Measurements from ENCODE around the gene ERP27. TPM values are rescaled to one million over a fixed set of nuclear protein-coding genes. Genes with fewer than 3 reads are reported as not detected.

ERP27 gene
- total and polyA plus RNA-seq, 2 of the 8 experiments (the other 6 are each of a cell fraction or from before 2014, with no cell fraction given): not detected

- no peaks in the 10 kb centered on the region for H3K23me2 ChIP-seq (ENCODE audit: low read depth, low read length)
- no peak overlapping the region for H3K27ac ChIP-seq (ENCODE audit: low read depth, low read length)
- H2BK5ac ChIP-seq (ENCODE audit: low read depth, low read length): no peak overlapping the region
- H3K9me3 ChIP-seq (ENCODE audit: insufficient read depth in 2 of 2, low read depth in 1 of 2, low read length in 1 of 2): no peaks in the 10 kb centered on the region
- no peaks in the 10 kb centered on the region for H3K79me1 ChIP-seq (ENCODE audit: low read depth, low read length)
- no peak overlapping the region for H4K8ac ChIP-seq (ENCODE audit: extremely low read depth, insufficient read depth, low read length)
- H2BK120ac ChIP-seq (replicated peaks; ENCODE audit: low read depth, low read length): no peak overlapping the region
- H3K23ac ChIP-seq (ENCODE audit: insufficient read length): no peak overlapping the region
- H2BK20ac ChIP-seq (ENCODE audit: low read length): no peak overlapping the region
- no peak overlapping the region for H4K5ac ChIP-seq (ENCODE audit: insufficient read length, low read depth, low read length)
- no peak for FAIRE-seq
- 83% methylated on average over 9 of the region's 9 CpGs; no CpG with 5 or more reads in 1 of the 2 experiments for WGBS, 2 experiments (ENCODE audit: extremely low coverage in 1 of 2, insufficient coverage in 1 of 2, insufficient read length in 1 of 2, insufficient replicate concordance in 2 of 2, low coverage in 1 of 2, low lambda C conversion rate in 2 of 2, missing lambda C conversion rate in 1 of 2)
- no peak overlapping the region for H3K9ac ChIP-seq (replicated peaks in 1 of 4; ENCODE audit: extremely low read depth in 1 of 4, low read depth in 3 of 4, low read length in 3 of 4)
- no peak overlapping the region for H2BK15ac ChIP-seq (ENCODE audit: low read length)
- H3K4me2 ChIP-seq (ENCODE audit: insufficient read depth in 1 of 2, low read depth in 2 of 2, low read length in 2 of 2): no peak overlapping the region
- ChIA-PET POLR2A (ENCODE audit: partially characterized antibody) (no interaction called here), CTCF (ENCODE audit: partially characterized antibody) (interaction anchor here (2.9 kb wide), 1 partner anchor 19 kb away, joined by 18 read pairs; the partner anchor contains the start of gene ERP27)
- TF ChIP-seq RXRA (IDR thresholded peaks at IDR 0.05; ENCODE audit: insufficient read depth, low read depth, low read length): no peak
- TF ChIP-seq EP300 (IDR thresholded peaks at IDR 0.05; ENCODE audit: borderline replicate concordance in 1 of 2, low read depth in 2 of 2, low read length in 2 of 2): no peak
- TF ChIP-seq NANOG (IDR thresholded peaks at IDR 0.05; ENCODE audit: insufficient read depth, low read depth, low read length, poor library complexity, severe bottlenecking): no peak
- TF ChIP-seq SAP30 (IDR thresholded peaks at IDR 0.05; ENCODE audit: insufficient read depth, insufficient replicate concordance, low read length): no peak
- no peak for TF ChIP-seq POLR2A (IDR thresholded peaks at IDR 0.05; ENCODE audit: control extremely low read depth in 1 of 2, low read depth in 2 of 2, low read length in 2 of 2)
- TF ChIP-seq SP2 (IDR thresholded peaks at IDR 0.05; ENCODE audit: low read length): no peak
- no peak for TF ChIP-seq SP1 (IDR thresholded peaks at IDR 0.05; ENCODE audit: low read depth, low read length)
- H3K4me3 ChIP-seq (ENCODE audit: extremely low read depth in 1 of 4, insufficient read depth in 2 of 4, low read depth in 3 of 4, low read length in 4 of 4): no peak overlapping the region
- no peak overlapping the region for H3K18ac ChIP-seq (ENCODE audit: extremely low read depth, low read length)
- no peak for DNase-seq (ENCODE audit: low read depth in 1 of 2, low spot score in 2 of 2)
- H2BK12ac ChIP-seq (ENCODE audit: low read depth, low read length): no peak overlapping the region; the same call in 1 of the 2 replicates
- H3K4ac ChIP-seq (replicated peaks; ENCODE audit: insufficient read length, low read depth, low read length): no peak overlapping the region
- 0 out of 2 replicates have a peak overlapping the region, but pooled peaks have one; percentile 18 for H2AFZ ChIP-seq (ENCODE audit: low read length)
- no peak overlapping the region for H3K14ac ChIP-seq (ENCODE audit: insufficient read length)
- no peaks in the 10 kb centered on the region for H4K20me1 ChIP-seq (replicated peaks in 1 of 2; ENCODE audit: control insufficient read depth in 1 of 2, insufficient read depth in 2 of 2, low read length in 2 of 2)
- H3K79me2 ChIP-seq (ENCODE audit: control insufficient read depth in 1 of 2, insufficient read depth in 2 of 2, low read length in 2 of 2): no peaks in the 10 kb centered on the region
- no peak overlapping the region for H3K56ac ChIP-seq (replicated peaks; ENCODE audit: insufficient read length, low read depth, low read length)
- no peaks in the 10 kb centered on the region for H3K4me1 ChIP-seq (replicated peaks in 1 of 4; ENCODE audit: control insufficient read depth in 3 of 4, insufficient read depth in 4 of 4, low read length in 3 of 4)
- no peaks in the 10 kb centered on the region for H3K27me3 ChIP-seq (replicated peaks in 1 of 4; ENCODE audit: control insufficient read depth in 3 of 4, extremely low read depth in 1 of 4, insufficient read depth in 3 of 4, low read length in 3 of 4)
- H2AK5ac ChIP-seq (ENCODE audit: low read depth, low read length): no peak overlapping the region
- no peaks in the 10 kb centered on the region for H3K36me3 ChIP-seq (ENCODE audit: control insufficient read depth in 2 of 4, insufficient read depth in 4 of 4, low read length in 3 of 4)
- no peak overlapping the region for H4K91ac ChIP-seq (replicated peaks; ENCODE audit: insufficient read length, low read length)
These were observed 17.9 kb upstream of the ERP27 start for GRCh38 chr12:14956024-14956891.

Measured in H1 (cell line).